HAP-1 (cell line): ENCODE data around the gene LHX3.

ENCODE experiments used
- DNase-seq, 2 experiments: peaks; one replicate each; pipeline ENCODE4 v3.0.0-alpha.2; 2016 to 2020; ENCODE audit warnings: low spot score in 2 of 2
- H3K27me3 ChIP-seq: fragments of 250-450 bp; sonication (Bioruptor Pico); 2 replicates; pipeline ENCODE4 v1.5.1; 2020; ENCODE audit warnings: low read depth, mild to moderate bottlenecking, moderate library complexity
- H3K36me3 ChIP-seq: fragments of 250-450 bp; sonication (Bioruptor Pico); replicated peaks from 2 replicates; pipeline ENCODE4 v1.5.1; 2020; ENCODE audit warnings: mild to moderate bottlenecking
- H3K4me1 ChIP-seq: fragments of 250-450 bp; sonication (Bioruptor Pico); 2 replicates; pipeline ENCODE4 v1.5.1; 2020; ENCODE audit warnings: mild to moderate bottlenecking
- H3K4me3 ChIP-seq: fragments of 250-450 bp; sonication (Bioruptor Pico); 2 replicates; pipeline ENCODE4 v1.5.1; 2020; ENCODE audit warnings: mild to moderate bottlenecking, moderate library complexity
- H3K9me3 ChIP-seq: fragments of 250-450 bp; sonication (Bioruptor Pico); 2 replicates; pipeline ENCODE4 v1.5.1; 2020; ENCODE audit warnings: mild to moderate bottlenecking, moderate library complexity
- in situ Hi-C: fragments of 300-500 bp; cut with MboI; formaldehyde crosslinking; loops from 3 replicates; pipeline ENCODE4 v1.14.3; 2020; ENCODE audit warnings: low sequenced_read_pairs, inconsistent platforms, mixed read lengths

Gene LHX3

DNA sequence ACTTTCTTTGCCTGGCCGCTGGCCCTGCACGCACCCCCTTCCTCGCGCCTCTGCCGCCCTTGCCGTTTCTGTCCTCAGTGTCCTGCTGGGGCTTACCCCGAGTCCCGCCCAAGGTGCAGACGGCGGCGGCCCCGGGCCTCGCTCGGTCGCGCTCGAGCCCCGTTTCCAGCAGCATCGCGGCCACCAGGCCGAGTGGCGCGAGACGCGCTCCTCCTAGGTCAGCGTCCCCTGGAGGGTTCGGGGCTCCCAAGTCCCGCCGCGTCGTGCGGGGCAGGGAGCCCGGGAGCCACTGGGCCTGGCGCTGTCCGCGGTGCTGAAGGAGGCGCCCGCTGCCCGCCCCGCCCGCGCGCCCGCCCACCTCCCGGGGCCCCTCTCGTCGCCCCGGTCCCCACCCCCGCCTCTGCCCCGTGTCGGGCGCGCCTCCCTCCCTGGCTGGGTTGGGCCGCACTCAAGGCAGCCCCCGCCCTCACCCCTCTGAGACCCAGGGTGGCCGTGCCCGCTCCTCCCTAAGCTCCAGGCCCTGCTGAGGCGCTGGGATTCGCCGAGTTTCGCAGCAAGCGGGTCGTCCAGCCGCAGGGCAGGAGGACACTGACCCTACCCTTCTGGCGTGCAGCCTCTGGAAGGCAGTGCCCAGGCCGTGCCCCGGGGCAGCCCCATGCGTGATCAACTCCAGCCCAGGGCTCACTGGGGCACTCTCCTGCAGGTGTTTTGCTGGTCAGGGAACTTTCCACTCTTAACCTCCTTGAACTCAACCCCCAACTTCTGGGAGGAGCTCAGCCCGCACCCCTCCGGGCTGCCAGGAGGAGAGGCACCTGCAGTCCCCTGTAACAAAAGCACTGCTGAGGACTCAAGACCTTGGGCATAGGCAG is at the start of gene LHX3:
Gene LHX3, minus strand, starts transcription at position 291 of the 869 bp plus-strand sequence. Its CDS starts 116 bp downstream, at position 175.
- H3K27me3 ChIP-seq = peaks cover 45% of the 10 kb centered on the region
- no peaks in the 10 kb centered on the region for H3K4me1 ChIP-seq
- no peak within 1 kb of the TSS for H3K4me3 ChIP-seq
- in situ Hi-C loops = no loop called here
- no peaks in the 10 kb centered on the region for H3K9me3 ChIP-seq
- peaks cover 11% of the 10 kb centered on the region for H3K36me3 ChIP-seq
- DNase-seq = peak in 1 of 2 experiments; percentile 58

DNA sequence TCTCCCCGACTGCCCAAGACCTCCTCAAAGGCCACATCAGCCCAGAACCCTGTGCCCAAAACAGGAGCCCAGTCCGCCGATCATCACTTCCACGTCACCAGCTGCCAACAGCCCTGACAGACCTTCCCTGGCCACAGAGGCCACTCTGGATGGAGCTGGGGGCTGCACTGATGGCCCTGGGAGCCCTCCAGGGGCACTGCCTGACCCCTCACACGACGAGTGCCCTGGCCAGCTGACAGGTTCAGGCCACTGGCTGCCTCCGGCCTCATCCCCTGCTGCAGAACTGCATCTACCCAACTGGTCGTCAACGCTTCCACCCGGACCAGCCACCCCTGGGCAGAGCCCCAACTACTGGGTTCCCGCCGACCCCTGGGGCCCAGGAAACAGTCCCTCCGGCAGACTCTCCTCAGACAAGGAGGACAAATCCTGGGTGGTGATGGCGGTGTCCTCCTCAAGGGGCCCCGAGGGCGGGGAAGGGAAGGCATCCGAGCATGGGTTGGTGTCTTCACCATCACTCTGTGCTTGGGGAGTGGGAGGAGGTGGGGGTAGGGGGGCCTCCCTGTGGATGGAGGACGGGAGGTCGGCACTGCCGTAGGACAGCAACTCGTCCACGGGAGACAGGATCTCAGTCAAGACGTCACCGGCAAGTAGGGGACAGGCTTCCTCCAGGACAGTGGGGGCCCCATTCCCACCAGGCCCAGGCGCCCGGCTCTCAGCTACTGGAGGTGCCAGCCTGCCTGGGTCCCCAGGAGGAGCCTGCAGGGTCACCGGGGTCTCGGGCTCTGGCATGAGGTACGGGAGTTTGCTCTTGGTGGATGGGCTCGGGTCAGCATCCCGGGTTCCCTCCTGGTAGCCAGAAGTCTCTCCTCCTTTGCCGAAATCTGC is 48.6 kb upstream of the LHX3 start:
- Histone ChIP-seq H3K9me3 (no peaks in the 10 kb centered on the region), H3K27me3 (no peaks in the 10 kb centered on the region), H3K4me3 (no peak overlapping the region), H3K4me1 (no peaks in the 10 kb centered on the region), H3K36me3 (no peaks in the 10 kb centered on the region)
- DNase-seq = no peak
- in situ Hi-C loops = no loop called here

DNA sequence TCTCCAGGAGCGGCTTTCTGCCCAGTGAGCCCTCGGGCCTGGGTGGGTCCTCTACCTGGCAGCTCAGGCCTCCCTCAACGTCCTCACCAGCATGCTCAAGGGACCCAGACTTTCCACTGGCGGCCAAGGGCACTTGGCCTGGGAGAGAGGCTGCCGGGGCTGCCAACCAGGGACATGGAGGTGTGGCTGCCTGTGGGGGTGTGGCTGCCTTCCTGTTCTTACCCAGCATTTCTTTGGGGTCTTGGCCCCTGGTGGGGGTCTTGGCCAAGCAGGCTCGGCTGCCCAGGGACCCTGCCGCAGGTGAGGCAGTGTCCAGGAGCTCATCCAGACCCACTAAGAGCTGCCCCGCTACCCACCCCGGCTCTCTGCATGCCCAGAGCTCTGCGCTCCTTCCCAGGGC is 47.9 kb upstream of the LHX3 start:
- Histone ChIP-seq H3K9me3 (no peaks in the 10 kb centered on the region), H3K36me3 (no peaks in the 10 kb centered on the region), H3K4me1 (no peaks in the 10 kb centered on the region), H3K27me3 (no peaks in the 10 kb centered on the region), H3K4me3 (no peak overlapping the region)
- no peak for DNase-seq
- in situ Hi-C loops = no loop called here

DNA sequence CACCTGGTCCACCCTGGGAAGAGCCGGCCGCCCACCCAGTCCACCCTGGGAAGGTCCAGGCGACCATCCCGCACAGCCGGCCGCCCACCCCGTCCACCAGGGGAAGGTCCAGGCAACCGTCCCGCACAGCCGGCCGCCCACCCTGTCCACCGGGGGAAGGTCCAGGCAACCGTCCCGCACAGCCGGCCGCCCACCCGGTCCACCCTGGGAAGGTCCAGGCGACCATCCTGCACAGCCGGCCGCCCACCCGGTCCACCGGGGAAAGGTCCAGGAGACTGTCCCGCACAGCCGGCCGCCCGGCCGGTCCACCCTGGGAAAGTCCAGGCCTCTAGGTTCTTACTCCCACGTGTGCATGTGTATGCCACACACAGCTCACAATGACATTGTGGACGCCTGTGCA is 47.4 kb upstream of the LHX3 start:
- no peak for DNase-seq
- in situ Hi-C loops = no loop called here
- no peaks in the 10 kb centered on the region for H3K4me1 ChIP-seq

DNA sequence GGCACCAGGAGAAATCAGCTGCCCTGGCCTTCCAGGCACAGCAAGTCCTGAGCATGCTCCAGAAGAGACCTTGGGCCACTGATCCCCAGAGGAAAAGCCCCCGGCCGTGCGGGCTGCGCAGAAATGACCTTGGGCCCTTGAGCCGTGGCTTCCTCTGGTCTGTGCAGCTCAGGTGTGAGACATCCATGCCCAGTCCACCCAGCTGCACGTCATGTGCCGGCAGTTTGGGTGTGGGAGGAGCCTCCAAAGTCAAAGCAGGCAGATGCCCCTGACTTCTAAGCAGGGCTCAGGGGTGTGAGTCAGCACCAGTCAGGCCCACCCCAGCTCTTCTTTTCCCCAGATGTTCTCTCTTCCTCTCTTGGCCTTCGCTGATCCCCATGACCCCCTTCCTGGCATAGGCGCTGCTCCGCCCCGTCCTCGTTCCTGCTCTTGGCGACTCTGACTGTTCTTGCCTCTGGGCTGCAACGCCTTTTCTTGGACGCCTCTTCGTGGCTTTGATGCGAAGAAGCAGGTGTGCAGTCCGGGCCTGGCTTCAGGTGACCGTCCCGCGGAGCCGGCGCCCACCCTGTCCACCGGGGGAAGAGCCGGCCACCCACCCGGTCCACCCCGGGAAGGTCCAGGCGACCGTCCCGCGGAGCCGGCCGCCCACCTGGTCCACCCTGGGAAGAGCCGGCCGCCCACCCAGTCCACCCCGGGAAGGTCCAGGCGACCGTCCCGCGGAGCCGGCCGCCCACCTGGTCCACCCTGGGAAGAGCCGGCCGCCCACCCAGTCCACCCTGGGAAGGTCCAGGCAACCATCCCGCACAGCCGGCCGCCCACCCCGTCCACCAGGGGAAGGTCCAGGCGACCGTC is 46.6 kb upstream of the LHX3 start:
- in situ Hi-C loops = no loop called here
- Histone ChIP-seq H3K4me1 (no peaks in the 10 kb centered on the region), H3K4me3 (no peak overlapping the region), H3K9me3 (no peaks in the 10 kb centered on the region; the same call in 1 of the 2 replicates), H3K27me3 (no peaks in the 10 kb centered on the region), H3K36me3 (no peaks in the 10 kb centered on the region)
- DNase-seq = no peak

More for the DNA sequence above, 47.4 kb upstream of the LHX3 start:
- H3K9me3 ChIP-seq = no peaks in the 10 kb centered on the region
- no peaks in the 10 kb centered on the region for H3K36me3 ChIP-seq
- no peak overlapping the region for H3K4me3 ChIP-seq
- no peaks in the 10 kb centered on the region for H3K27me3 ChIP-seq

DNA sequence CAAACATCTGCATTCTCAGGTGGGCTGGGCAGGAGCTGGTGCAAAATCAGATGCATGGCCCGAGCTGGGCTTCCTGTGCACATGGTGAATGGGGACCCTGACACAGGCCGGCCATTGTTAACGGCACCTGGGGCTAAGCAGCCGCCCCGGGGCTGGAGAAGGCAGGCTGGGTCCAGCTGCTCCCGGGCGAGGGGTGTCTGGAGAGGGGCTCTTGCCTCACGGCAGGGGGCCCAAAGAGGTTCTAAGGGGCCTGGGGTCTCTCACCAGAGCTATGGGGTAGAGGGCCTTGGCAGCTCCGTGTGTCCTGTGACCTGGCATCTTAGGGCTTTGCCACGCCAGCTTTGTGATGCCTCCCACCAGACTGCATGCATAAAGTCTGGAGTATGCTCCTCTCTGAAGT is 45.7 kb upstream of the LHX3 start:
- no peaks in the 10 kb centered on the region for H3K27me3 ChIP-seq
- in situ Hi-C loops = no loop called here
- H3K4me3 ChIP-seq = no peak overlapping the region

DNA sequence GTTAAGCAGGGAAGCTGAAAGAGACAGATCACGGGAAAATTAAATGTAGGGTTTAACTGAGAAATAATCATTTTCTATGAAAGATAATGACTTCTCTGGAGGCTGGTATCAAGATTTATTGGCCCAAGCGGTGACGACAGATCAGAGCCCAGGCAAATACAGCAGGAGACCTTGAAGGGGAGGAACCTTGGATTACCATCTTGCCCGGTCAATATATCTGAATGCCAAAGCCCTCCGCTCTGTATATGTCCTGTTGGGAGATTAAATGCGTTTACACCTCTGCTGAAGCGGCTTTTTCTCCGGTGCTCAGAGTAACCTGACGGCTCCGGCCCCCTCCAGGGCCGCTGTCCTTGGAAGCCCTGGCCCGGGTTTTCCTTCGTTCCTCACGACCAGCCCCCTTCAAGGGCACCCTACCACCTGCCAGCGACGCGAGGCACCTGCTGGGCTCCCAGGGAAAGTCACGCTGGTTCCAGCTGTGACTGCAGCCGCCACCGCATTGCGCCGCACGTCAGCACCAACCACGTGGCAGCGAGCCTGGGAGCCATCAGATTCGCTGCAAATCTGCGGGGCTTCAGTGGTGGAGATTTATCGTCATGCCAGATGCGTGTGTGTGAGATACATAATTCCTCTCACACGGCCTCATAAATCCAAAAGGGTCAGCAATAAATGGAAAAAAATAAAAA is 45.1 kb upstream of the LHX3 start:
- no peaks in the 10 kb centered on the region for H3K27me3 ChIP-seq
- no peak overlapping the region for H3K4me3 ChIP-seq
- no peaks in the 10 kb centered on the region for H3K36me3 ChIP-seq
- peaks cover 3% of the 10 kb centered on the region for H3K4me1 ChIP-seq
- DNase-seq = no peak
- in situ Hi-C loops = no loop called here
- no peaks in the 10 kb centered on the region; the same call in 1 of the 2 replicates for H3K9me3 ChIP-seq

More for the DNA sequence above, 45.7 kb upstream of the LHX3 start:
- Histone ChIP-seq H3K4me1 (peaks cover 3% of the 10 kb centered on the region), H3K36me3 (no peaks in the 10 kb centered on the region), H3K9me3 (no peaks in the 10 kb centered on the region; the same call in 1 of the 2 replicates)
- DNase-seq = no peak

DNA sequence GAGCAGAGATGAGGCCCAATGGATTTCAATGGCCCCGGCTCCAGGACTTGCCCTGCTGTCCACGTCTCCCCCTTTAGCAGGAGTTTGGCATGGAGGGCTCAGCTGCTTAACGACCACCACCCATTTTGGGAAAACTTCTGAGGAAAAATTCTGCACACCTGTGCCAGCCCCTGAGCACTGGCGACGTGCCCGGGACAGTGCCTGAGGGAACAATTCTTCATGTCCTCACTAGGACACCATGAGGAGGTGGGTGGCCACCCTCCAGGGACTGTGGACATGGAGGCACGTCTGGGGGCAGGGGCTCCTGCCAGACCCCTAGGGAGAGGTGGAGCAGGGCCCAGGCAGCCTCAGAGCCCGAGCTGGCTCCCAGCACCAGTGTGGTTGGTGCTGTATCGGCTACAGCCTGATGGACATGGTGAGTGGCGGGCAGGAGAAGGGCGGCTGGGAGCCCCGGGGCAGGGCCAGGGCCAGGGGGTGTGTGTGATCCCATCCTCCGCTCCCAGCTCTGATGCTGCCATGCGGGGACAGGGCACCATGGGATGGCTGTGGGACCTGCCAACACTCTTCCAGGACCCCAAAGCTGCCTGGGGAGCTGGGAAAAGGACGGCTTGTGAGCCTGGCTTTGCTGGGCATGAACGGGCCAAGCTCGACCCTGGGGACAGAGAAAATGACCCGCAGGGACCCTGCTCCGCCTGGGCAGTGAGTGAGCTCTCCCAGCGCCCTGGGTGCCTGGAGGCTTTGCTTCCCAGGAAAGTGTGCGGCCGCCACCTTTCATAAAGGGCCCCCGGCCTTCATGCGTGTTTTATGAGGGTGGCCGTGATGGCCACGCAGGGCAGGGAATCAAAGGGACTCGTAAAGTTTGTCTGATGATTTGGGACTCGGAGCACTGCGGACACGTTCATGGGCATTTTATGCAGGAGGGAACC is 44.3 kb upstream of the LHX3 start:
- in situ Hi-C loops = no loop called here
- Histone ChIP-seq H3K27me3 (no peaks in the 10 kb centered on the region), H3K4me3 (no peak overlapping the region), H3K4me1 (peaks cover 5% of the 10 kb centered on the region), H3K9me3 (no peaks in the 10 kb centered on the region; the same call in 1 of the 2 replicates), H3K36me3 (no peaks in the 10 kb centered on the region)
- DNase-seq = no peak

DNA sequence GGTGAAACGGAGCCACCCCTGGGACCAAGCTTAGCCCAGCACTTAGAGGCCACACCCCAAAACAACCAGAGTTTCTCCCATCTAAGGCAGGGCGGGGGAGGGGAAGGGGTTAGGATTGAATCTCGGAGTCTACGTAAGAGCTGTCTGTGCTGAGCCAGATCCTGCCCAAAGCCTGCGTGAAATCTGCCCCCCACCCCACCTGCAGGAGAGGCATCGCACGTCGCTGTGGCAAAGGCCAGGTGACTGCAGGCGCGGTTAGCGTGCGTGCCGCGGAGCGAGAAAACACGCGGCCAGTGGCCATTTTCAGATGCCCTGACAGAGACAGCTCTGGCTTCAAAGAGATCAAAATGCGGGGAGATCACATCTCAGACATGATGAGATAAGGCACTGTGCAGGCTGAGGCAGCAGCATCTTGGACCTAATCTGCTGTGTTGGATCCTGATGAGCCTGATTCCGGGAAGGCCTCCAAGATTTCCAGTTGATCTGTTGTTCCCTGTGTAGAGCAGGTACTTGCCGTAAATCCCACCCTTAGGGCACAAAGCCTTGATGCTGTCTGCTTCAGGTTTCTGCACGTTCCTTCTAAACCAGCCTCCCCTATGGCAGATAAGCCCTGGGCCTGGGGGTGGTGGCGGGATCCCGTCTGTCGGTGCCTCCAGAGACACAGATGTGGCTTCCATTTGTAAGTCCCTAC is 43.2 kb upstream of the LHX3 start:
- in situ Hi-C loops = no loop called here
- no peaks in the 10 kb centered on the region for H3K27me3 ChIP-seq
- no peaks in the 10 kb centered on the region; the same call in 1 of the 2 replicates for H3K9me3 ChIP-seq

DNA sequence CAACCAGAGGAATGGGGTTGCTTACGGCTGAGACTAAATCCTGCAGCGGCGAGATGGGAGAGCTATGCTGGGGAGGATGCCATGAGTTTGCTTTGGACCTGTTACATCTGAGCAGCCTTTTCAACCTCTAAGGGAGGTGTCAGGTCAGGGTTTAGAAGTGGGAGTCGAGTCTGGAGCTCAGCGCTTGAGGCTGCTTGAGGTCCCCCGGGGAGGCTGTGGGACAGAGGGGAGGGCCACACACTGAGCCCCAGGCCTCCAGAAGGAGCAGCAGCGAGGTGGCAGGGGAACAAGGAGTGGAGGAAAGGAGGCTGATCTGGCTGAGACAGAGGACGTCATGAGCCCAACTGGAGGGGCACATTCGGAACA is 42.6 kb upstream of the LHX3 start:
- 0 out of 2 replicates have a peak, but pooled peaks cover 4% of the 10 kb centered on the region for H3K36me3 ChIP-seq
- no peaks in the 10 kb centered on the region for H3K27me3 ChIP-seq
- H3K9me3 ChIP-seq = no peaks in the 10 kb centered on the region; the same call in 1 of the 2 replicates
- DNase-seq = no peak
- no peak overlapping the region for H3K4me3 ChIP-seq
- H3K4me1 ChIP-seq = peaks cover 21% of the 10 kb centered on the region
- in situ Hi-C loops = no loop called here

More for the DNA sequence above, 43.2 kb upstream of the LHX3 start:
- 0 out of 2 replicates have a peak, but pooled peaks cover 4% of the 10 kb centered on the region for H3K36me3 ChIP-seq
- H3K4me3 ChIP-seq = no peak overlapping the region
- DNase-seq = no peak
- peaks cover 17% of the 10 kb centered on the region for H3K4me1 ChIP-seq

DNA sequence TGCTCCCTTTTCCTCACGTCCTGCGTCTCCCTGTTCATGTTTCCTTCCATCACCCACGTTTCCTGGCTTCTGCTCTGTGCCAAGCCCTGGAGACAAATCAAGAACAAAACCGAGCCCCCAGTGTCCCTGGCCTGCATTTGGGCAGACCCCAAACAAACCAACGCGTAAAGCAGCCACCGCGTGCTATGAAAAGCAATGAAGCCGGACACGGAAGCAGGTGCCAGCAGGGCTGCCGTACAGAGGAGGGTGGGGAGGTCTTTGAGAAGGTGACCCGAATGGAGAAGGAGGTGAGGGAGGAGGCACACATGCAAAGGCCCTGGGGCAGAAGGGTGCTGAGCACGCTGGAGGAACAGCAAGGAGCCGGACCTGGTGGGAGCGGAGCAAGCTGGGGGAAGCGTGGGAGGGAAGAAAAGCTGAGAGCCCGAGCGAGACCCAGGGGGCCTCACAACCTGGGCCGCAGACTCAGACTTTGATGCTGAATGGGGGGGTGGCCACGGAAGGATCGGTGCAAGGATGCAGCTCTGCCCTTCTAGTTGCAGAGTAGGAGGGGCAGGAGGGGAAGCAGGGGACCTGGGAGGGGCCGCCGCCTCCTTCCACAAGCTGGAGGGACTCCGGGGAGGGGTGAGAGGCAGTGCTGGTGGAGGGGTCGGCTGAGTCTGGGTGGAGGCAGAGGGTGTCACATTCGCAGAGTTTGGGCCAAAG is 42.1 kb upstream of the LHX3 start:
- in situ Hi-C loops = no loop called here
- Histone ChIP-seq H3K4me1 (peaks cover 21% of the 10 kb centered on the region), H3K36me3 (peaks cover 9% of the 10 kb centered on the region; the same call in 1 of the 2 replicates), H3K4me3 (no peak overlapping the region), H3K27me3 (no peaks in the 10 kb centered on the region), H3K9me3 (no peaks in the 10 kb centered on the region; the same call in 1 of the 2 replicates)
- no peak for DNase-seq
